NCI-H1092 (cell line): Measurements from ENCODE around the gene MBOAT1.
A peak's percentile ranks its signal among the peaks of the same experiment; 100 is the strongest.
"Not testable (repeated sequence)": the region's sequence is repeated elsewhere in the genome, so short reads cannot be mapped to it uniquely, and the experiment has no call there.

Source experiments
- DNase-seq: peaks from one replicate; lab custom pipeline; 2025; lab: John Stamatoyannopoulos, UW

MBOAT1 gene

GRCh38 chr6:20202699-20203302 lies 9.5 kb downstream of the MBOAT1 start:
- DNase-seq, result no peak

- DNase-seq, result no peak
Observed at GRCh38 chr6:20202324-20202658, 10.0 kb downstream of the MBOAT1 start.

- DNase-seq, result peak; percentile 25
Observed at GRCh38 chr6:20200761-20201630, 11.3 kb downstream of the MBOAT1 start.

- no peak for DNase-seq
Observed at GRCh38 chr6:20198775-20199174, 13.5 kb downstream of the MBOAT1 start.

GRCh38 chr6:20198156-20198774 lies 14.0 kb downstream of the MBOAT1 start:
- no peak for DNase-seq

- no peak for DNase-seq
Observed at GRCh38 chr6:20197251-20197650, 15.0 kb downstream of the MBOAT1 start.

- DNase-seq, result no peak
Observed at GRCh38 chr6:20192625-20193024, 19.6 kb downstream of the MBOAT1 start.

GRCh38 chr6:20191992-20192391 lies 20.3 kb downstream of the MBOAT1 start:
- DNase-seq, result no peak

- DNase-seq, result no peak
Observed at GRCh38 chr6:20188630-20189075, 23.6 kb downstream of the MBOAT1 start.

GRCh38 chr6:20186981-20187380 lies 25.3 kb downstream of the MBOAT1 start:
- no peak for DNase-seq

GRCh38 chr6:20183706-20184105 lies 28.6 kb downstream of the MBOAT1 start:
- DNase-seq, result no peak

- DNase-seq, result no peak
Observed at GRCh38 chr6:20182926-20183521, 29.2 kb downstream of the MBOAT1 start.

- DNase-seq, result no peak
Observed at GRCh38 chr6:20182069-20182468, 30.2 kb downstream of the MBOAT1 start.

- DNase-seq, result no peak
Observed at GRCh38 chr6:20180935-20181334, 31.3 kb downstream of the MBOAT1 start.

GRCh38 chr6:20179287-20180045 lies 32.8 kb downstream of the MBOAT1 start:
- DNase-seq, result not testable (repeated sequence)

GRCh38 chr6:20178327-20178726 lies 33.9 kb downstream of the MBOAT1 start:
- no peak for DNase-seq

GRCh38 chr6:20175810-20176410 lies 36.4 kb downstream of the MBOAT1 start:
- DNase-seq, result no peak

GRCh38 chr6:20173833-20174792 lies 38.2 kb downstream of the MBOAT1 start:
- no peak for DNase-seq

GRCh38 chr6:20172842-20173456 lies 39.3 kb downstream of the MBOAT1 start:
- DNase-seq, result no peak
